IMR-90 (cell line): Measurements from ENCODE around the gene RPS16.

Experiments used
- POLR2A ChIP-seq: IDR thresholded peaks from 2 replicates; pipeline ENCODE4 v1.6.1; 2012; ENCODE audit warnings: mild to moderate bottlenecking, low read depth, low read length
- RCOR1 ChIP-seq: IDR thresholded peaks from 2 replicates; pipeline ENCODE4 v1.6.1; 2012; ENCODE audit warnings: mild to moderate bottlenecking, low read length, improper control_type of control experiment; ENCODE audit not compliant: insufficient replicate concordance
- TF ChIP-seq, protein P1 (sequence below): conservative IDR thresholded peaks from 2 replicates; pipeline ENCODE4 v1.5.1; 2012; ENCODE audit warnings: mild to moderate bottlenecking, low read depth, low read length, improper control_type of control experiment

DNA sequence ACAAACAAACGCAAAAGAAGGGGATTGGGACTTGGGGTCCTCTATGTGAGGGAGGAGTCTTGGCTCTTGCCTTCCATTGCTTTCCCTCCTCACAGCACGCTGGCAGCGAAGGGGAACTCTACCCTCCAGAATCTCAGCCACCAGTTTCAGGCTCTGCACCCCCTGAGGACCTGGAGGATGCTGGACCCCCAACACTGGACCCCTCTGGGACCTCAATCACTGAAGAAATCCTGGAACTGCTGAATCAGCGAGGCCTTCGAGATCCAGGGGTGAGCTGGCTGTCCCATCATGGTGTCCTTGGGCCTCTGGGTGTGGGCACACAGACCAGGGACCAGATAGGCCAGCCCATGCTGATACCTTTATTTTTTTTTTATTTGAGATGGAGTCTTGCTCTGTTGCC, 13.7 kb downstream of the RPS16 start:
- TF ChIP-seq, protein P1, sequence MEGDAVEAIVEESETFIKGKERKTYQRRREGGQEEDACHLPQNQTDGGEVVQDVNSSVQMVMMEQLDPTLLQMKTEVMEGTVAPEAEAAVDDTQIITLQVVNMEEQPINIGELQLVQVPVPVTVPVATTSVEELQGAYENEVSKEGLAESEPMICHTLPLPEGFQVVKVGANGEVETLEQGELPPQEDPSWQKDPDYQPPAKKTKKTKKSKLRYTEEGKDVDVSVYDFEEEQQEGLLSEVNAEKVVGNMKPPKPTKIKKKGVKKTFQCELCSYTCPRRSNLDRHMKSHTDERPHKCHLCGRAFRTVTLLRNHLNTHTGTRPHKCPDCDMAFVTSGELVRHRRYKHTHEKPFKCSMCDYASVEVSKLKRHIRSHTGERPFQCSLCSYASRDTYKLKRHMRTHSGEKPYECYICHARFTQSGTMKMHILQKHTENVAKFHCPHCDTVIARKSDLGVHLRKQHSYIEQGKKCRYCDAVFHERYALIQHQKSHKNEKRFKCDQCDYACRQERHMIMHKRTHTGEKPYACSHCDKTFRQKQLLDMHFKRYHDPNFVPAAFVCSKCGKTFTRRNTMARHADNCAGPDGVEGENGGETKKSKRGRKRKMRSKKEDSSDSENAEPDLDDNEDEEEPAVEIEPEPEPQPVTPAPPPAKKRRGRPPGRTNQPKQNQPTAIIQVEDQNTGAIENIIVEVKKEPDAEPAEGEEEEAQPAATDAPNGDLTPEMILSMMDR = no peak
- TF ChIP-seq RCOR1 (no peak), POLR2A (no peak)
